ENCODE results near the gene PRDM11.
"Not testable (repeated sequence)": the region's sequence is repeated elsewhere in the genome, so short reads cannot be mapped to it uniquely, and the experiment has no call there.

The PRDM11 gene

GRCh38 chr11:45239733-45240132, 93.3 kb downstream of the PRDM11 start:
- DNase-seq = no peak

DNA sequence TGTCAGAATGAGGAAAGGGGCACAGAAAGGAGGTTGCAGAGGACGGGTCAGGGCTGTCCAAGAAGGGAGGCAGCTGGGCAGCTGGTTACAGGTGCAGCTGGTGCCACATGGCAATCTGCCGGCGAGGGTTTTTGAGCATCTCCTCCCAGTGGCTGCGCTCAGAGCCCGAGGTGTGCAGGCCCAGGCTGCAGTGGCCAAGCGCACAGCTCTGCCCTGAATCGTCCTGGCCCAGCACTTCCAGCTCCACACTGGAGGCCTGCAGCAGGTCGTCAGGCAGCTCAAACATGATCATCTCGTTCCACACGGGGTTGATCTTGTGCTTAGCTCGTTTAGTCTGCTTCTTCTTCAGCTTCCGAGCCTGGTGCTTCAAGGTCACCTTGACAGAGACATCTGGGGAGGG, 97.5 kb downstream of the PRDM11 start:
- DNase-seq = no peak

GRCh38 chr11:45245218-45246045, 99.0 kb downstream of the PRDM11 start:
- no peak for DNase-seq

DNA sequence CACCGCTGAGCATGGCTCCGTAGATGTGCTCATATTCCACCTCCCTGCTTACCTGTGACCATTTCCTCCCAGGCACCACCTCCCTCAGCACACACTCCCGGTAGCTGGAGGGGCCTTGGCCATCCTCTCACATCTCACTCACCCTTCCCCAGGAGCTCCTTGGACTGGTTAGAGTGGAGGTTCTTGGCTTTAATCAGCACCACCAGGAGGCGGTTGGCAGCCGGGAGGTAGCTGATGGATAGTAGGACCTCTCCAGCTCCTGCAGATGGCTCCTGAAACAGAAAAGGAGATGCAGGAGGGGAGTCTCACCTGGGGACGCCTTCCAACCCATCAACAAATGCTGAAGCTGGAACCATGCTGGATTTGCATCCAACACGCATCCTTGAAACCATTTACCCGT, 99.8 kb downstream of the PRDM11 start:
- DNase-seq = no peak

GRCh38 chr11:45247433-45247832, 101.0 kb downstream of the PRDM11 start:
- no peak for DNase-seq

DNA sequence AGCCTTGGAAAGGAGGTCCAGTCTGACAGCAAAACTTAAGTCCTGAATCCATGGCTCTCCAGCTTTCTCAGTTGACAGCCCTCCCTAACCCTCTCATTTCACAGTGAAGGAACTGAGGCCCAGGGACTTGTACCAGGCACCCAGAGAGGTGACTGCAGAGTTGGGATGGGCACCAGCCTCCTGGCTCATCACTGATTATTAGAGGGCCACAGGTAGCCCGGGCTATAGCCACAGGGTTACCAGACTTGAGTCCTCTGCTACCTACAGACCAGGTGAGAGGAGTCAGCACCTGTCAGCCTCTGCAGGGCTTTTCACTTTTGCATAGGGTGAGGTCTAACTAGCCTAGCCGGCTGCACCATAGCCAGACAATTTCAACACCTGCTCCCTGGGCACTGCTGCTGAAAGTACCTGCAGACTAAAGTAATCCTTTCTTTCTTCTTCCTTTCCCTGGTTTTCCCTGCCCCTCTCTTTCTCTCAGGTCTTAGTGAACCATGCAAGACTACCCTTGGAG, 102.1 kb downstream of the PRDM11 start:
- DNase-seq = no peak

- DNase-seq = not testable (repeated sequence)
Measured at GRCh38 chr11:45249372-45249771, 102.9 kb downstream of the PRDM11 start.

DNA sequence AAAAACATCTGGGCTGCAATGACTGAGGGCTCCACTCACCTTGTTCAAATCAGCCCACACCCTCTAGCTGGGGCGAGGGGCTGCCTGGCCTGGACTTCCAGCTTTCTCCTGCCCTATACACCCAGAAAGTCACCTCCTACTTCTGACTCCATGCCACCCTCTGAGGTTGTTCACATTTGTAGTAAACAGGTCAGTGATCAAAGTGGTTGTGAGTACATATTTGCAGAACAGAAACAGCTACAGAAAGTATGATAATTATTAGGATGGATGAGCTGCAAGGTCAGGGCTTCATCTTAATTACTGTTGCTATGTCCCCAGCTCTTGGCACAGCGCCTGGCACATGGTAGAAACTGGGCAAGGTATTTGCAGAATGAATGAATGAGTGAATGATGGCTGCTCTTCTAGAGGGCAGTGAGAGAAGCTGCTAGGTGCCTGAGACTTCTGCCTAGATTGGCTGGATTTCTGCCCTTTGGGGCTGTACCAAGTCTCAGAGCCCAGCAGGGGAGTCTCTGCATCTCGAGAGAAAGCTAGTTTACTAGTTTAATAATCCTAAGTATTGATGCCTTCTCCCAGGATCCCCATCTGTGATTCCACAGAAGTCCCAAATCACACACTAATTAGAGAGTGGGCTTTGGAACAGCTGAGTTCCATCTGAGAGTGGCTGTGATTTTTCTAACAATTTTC, 103.7 kb downstream of the PRDM11 start:
- DNase-seq = no peak

DNA sequence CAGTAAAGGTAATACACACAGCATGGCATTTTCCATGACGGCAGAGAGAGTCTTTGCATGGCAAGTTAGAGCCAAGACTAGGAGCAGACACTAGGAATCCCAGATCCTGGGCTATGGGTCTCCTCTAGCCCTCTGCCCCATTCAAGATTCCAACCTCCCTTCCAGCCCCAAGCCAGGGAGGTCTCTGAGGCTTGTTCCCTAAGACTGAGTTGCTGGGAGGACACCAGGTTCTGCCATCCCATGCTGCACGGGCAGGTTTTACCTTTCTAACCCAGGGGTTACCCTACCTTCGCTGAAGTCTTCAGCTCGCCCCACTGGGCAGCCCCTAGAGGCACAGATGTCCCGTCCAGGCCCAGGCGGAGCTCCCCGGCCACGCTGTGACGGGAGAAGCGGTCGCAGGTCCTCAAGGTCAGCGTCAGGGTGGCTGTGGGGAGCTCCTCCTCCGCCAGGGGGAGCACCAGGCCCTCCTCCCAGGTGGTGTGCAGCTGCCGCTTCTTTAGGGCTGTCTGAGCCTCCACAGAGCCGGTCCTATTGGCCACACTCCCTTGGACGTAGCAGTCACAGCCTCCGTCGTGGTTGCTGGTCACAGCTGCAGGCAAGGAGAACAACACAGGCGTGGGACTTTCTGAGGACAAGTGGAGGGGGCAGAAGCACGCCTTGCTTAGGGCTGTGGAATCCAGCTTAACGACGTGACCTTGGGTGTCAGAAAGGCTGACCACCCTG, 105.9 kb downstream of the PRDM11 start:
- peak; percentile 52 to 63 for DNase-seq

DNA sequence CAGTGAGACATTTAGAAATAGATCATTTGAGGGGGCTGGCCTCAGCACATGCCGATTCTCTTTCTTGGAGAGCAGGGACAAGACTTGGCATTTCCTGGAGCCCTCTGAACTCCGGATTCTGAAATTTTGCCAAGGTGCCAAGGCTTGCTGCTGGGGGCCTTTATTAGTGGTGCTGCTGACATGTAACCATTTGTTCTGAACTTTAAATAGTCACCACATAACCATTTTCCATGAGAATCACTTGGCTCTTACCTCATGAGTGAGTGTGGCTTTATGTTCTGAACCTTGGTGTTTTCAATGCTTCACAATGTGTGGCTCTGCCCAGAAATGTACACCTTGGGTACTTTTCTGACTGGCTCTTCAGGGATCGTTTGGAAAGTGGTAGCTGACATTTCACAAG, 106.4 kb downstream of the PRDM11 start:
- DNase-seq = no peak

- no peak for DNase-seq
Measured at GRCh38 chr11:45253640-45254039, 107.2 kb downstream of the PRDM11 start.

GRCh38 chr11:45254070-45254469, 107.6 kb downstream of the PRDM11 start:
- no peak for DNase-seq

DNA sequence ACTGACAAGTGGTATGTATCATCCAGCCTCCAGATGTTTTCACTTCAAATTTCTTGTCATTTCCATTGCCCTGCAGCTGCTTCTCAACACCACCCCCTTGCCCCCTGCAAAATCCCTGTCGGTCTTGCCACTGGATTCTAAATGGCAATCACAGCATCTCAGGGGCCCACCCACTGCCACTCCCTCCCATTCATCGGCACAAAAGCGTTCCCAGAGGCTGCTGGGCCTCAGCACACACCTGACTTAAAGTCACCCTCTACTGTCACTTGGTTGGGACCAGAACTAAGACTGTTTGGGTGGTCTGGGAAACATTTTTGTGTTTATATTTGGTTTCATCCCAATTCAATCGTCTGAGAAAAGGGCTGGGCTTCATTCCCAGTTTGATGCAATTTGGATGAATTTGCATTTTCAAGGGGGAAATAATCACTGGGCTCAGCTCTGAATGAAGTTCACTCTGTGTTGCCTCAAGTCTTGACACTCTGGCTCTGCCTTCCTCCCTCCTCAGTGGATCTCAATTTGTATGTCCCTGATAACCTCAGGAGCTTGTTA, 112.6 kb downstream of the PRDM11 start:
- no peak for DNase-seq

DNA sequence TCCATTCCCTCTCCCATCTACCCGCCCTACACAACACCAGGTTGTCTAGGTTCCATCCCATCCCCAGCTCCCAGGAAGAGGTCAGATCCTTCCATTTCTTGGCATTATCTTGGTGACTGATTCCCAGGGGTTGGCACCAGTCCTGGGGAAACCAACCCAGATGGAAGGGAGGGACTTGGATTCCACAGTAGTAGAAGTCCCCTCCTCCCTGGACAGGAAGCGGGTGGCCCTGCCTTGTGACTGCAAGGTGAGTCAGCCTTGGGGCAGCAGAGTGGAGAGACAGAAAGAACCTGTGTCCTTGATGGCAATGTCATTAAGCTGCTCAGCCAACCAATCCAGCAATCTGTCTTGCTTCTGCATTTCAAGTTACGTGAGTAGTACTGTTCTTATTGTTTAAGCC, 113.2 kb downstream of the PRDM11 start:
- no peak for DNase-seq

DNA sequence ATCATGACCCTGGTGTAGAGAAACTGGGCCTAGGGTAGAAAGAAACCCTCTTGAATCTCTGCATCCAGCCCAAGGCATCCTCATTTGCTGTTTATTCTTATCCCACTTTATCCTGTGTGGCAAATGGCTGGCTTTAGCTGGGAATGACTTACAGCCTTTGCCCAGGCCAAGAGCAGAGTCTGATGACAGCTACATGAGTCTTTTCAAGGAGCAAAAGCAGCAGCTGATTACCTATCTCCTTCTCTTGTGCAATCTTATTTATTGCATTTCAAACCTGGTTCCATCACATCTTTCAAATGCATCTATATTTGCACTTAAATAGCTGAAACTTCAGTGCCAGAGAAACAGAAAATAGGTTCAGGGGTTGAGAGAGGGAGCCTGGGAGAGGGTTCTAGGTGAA, 113.6 kb downstream of the PRDM11 start:
- no peak for DNase-seq

DNA sequence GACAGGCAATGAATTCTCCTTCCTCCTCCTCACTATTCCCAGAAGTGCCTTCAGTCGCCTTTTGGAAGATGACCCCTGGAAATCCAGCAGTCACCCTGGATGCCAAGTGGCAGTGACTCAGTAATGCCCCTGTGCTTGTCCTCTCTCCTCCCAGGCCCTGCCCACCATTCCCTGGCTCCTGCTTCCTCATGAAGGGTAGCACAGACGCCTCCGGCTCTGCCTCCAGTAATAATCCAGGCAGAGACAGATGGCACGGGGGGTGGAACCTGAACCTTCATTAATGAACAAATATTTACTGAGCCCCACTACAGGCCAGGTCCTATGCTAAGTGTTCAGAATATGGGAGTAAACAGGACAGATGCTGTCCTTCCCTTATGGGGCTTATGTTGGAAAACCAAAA, 116.5 kb downstream of the PRDM11 start:
- DNase-seq = no peak

DNA sequence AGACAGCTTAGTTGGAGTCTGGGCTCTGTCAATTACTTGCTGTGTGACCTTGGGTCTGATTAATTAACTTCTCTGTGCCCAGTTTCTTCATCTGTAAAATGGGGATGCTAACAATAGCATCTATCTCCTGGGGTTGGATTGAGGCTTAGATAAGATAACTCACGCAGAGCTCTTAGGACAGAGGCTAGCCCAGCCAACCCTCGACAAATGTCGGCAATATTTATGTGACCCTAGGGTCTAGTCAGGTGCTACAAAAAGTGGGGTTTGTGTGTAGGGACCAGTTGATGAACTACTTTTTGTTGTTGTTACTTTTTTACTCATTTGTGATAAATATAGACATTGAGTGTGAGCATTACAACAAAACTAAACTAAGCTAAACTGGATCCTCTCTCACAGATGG, 117.3 kb downstream of the PRDM11 start:
- DNase-seq = no peak

DNA sequence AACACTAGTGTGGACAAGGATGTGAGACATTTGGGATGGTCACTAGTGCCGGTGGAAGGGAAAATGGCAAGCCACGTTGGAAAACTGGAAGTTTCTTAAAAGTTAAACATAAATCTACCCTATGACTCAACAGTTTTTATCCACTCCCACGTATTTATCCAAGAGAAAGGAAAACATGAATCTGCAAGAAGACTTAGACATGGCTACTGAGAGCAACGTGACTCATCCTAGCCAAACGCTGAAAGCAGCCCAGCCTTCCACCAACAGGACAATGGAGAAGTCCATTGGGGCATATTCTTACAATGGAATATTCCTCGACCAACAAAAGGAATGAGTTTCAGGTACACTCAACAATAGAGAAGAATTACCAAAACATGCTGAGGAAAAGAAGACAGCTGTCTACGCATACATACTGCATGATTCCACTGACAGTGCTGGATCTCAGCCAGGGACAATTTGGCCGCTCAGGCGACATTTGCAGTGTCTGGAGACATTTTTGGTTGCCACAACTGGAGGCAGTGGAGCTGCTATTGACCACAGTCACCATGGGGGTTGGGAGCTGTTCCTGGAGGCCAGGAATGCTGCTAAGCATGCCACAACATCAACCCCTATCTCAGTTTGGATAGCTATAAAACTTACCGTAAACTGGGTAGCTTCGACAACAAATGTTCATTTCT, 118.5 kb downstream of the PRDM11 start:
- DNase-seq = no peak

GRCh38 chr11:45265969-45266675, 119.7 kb downstream of the PRDM11 start:
- no peak for DNase-seq

GRCh38 chr11:45266676-45267020, 120.2 kb downstream of the PRDM11 start:
- DNase-seq = no peak

DNA sequence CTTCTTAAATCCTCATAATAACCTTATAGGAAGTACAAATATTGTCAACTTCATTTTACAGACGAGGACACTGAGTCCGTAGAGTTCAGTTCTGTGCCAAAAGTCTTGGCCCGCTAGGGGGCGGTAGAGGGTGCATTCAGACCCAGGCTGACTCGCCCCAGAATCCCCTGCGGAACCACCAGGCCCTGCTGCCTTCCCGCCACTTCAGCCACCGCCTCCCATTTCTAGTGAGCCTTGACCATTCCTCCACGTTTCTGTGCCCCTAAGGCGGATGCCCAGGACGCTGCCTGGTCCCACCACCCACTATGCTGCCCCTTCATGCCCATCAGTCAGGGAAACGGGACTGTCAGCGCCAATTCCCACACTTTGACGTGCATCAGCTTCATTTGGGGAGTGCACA, 120.6 kb downstream of the PRDM11 start:
- peak; percentile 55 for DNase-seq

DNA sequence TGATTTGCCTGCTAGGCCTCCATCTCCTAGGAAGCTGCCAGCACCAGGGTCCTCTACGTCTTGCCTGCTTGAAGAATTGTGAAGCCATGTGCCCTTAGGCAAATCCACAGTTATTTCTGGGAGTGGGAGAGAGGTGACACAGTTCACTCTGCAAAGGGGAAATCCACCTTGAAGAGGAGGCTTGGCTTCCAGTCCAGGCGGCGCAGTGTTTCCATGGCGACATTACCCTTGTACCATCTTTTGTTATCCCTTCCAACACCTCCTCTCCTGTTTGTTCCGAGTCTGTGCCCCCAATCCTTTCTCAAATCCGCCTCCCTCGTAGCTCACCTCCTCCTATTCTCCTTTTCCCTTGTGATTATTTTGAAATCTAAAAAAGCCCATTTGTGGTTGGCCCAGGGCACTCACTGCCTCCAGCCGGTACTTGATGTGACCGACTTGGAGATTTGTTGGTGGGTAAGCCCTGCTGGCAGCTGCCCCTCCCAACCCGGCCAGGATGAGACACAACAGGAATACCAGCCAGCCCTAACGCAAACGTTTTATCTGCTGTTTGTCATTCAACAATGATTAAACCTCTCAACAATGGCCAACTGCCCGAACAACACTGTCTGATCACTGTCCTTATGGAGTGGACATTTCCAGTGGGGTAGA, 121.3 kb downstream of the PRDM11 start:
- DNase-seq = no peak
